ENCODE measurements around the gene SATB2.

DNA sequence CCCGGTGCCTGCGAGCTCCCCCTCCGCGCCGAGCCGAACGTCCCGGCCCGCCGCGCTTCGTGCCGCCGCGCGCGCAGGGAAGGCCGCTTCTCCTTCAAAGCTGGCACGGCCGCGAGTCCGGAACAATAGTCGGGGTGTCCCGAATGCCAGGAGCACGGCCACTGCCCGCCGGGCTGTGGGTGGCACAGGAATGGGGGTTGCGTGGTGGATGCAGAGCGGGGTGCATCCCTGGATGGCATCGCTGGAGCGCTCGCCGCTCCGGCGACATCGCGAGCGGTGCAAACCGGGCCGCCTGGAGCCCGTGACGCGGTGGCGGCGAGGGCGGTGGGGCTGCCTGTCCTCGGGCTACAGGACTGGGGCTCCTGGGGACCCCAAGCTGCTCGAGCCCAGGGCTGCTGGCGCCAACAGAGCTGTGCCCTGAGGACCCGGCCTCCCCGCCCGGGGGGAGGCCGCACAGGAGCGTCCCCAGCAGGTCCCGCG, 1.1 kb upstream of the SATB2 start:
- TF ChIP-seq GATA2 (IDR thresholded peaks at IDR 0.05; ENCODE audit: low read depth, low read length) (no peak), GATA3 (IDR thresholded peaks at IDR 0.05; ENCODE audit: low read depth, low read length) (no peak)

All from SH-SY5Y (cell line).